Sigmoid colon (tissue), 4 donors: Measurements from ENCODE around the gene RB1.

Experiments
- CTCF ChIP-seq, 4 experiments: fragments of 450-650 bp in 3 of 4; fragments of 200-600 bp in 1 of 4; IDR thresholded peaks; one replicate each; pipeline ENCODE4 v1.5.1; 2016 to 2019; ENCODE audit warnings: antibody characterized with exemption in 4 of 4, mild to moderate bottlenecking in 3 of 4, moderate library complexity in 2 of 4
- EP300 ChIP-seq, 4 donors: sonication (generic); formaldehyde crosslinking; IDR thresholded peaks; one replicate each; pipeline ENCODE4 v1.6.1; 2017; ENCODE audit warnings: antibody characterized with exemption in 4 of 4
- POLR2A ChIP-seq, 2 donors: fragments of 450-650 bp; IDR thresholded peaks; one replicate each; pipeline ENCODE4 v1.6.1; 2016; ENCODE audit warnings: antibody characterized with exemption in 2 of 2, mild to moderate bottlenecking in 2 of 2, moderate library complexity in 2 of 2
- POLR2AphosphoS5 ChIP-seq, 4 donors: sonication (generic); formaldehyde crosslinking; IDR thresholded peaks; one replicate each; pipeline ENCODE4 v1.6.1; 2017; ENCODE audit warnings: antibody characterized with exemption in 4 of 4

GRCh38 chr13:48507021-48507420 lies 203.5 kb downstream of the RB1 start:
- TF ChIP-seq POLR2A (IDR thresholded peaks at IDR 0.05): no peak
- TF ChIP-seq EP300 (IDR thresholded peaks at IDR 0.05): no peak
- no peak for TF ChIP-seq CTCF (IDR thresholded peaks at IDR 0.05)
- TF ChIP-seq POLR2AphosphoS5 (IDR thresholded peaks at IDR 0.05): no peak
